ENCODE data around the gene KCNJ11.

KCNJ11 gene

GRCh38 chr11:17350455-17351171, 37.8 kb downstream of the KCNJ11 start:
- H3K36me3 ChIP-seq (ENCODE audit: control insufficient read depth, low read depth, low read length) = no peaks in the 10 kb centered on the region
- no peak overlapping the region for H3K9ac ChIP-seq (ENCODE audit: low read length)
- H3K9me3 ChIP-seq (ENCODE audit: control insufficient read depth, low read depth, low read length) = no peaks in the 10 kb centered on the region
- no peak overlapping the region for H3K4me3 ChIP-seq (ENCODE audit: low read length)
- H3K27ac ChIP-seq (ENCODE audit: low read length) = no peak overlapping the region
- H3K4me1 ChIP-seq (ENCODE audit: control insufficient read depth, low read depth, low read length) = peaks cover 10% of the 10 kb centered on the region
- H3K27me3 ChIP-seq (ENCODE audit: control insufficient read depth, insufficient read depth, low read length) = peaks cover 56% of the 10 kb centered on the region

GRCh38 chr11:17347676-17348075, 40.8 kb downstream of the KCNJ11 start:
- no peaks in the 10 kb centered on the region for H3K9me3 ChIP-seq (ENCODE audit: control insufficient read depth, low read depth, low read length)
- no peak overlapping the region for H3K9ac ChIP-seq (ENCODE audit: low read length)
- peaks cover 38% of the 10 kb centered on the region for H3K27me3 ChIP-seq (ENCODE audit: control insufficient read depth, insufficient read depth, low read length)
- no peaks in the 10 kb centered on the region for H3K36me3 ChIP-seq (ENCODE audit: control insufficient read depth, low read depth, low read length)
- no peak overlapping the region for H3K4me3 ChIP-seq (ENCODE audit: low read length)
- no peaks in the 10 kb centered on the region for H3K4me1 ChIP-seq (ENCODE audit: control insufficient read depth, low read depth, low read length)
- H3K27ac ChIP-seq (ENCODE audit: low read length) = no peak overlapping the region

- Histone ChIP-seq H3K27ac (ENCODE audit: low read length) (no peak overlapping the region), H3K4me3 (ENCODE audit: low read length) (no peak overlapping the region), H3K9me3 (ENCODE audit: control insufficient read depth, low read depth, low read length) (no peaks in the 10 kb centered on the region), H3K27me3 (ENCODE audit: control insufficient read depth, insufficient read depth, low read length) (peaks cover under 1% of the 10 kb centered on the region), H3K36me3 (ENCODE audit: control insufficient read depth, low read depth, low read length) (no peaks in the 10 kb centered on the region), H3K4me1 (ENCODE audit: control insufficient read depth, low read depth, low read length) (no peaks in the 10 kb centered on the region), H3K9ac (ENCODE audit: low read length) (no peak overlapping the region)
Observed at GRCh38 chr11:17343907-17344306, 44.6 kb downstream of the KCNJ11 start.

- no peak overlapping the region for H3K4me3 ChIP-seq (ENCODE audit: low read length)
- H3K9me3 ChIP-seq (ENCODE audit: control insufficient read depth, low read depth, low read length) = no peaks in the 10 kb centered on the region
- no peaks in the 10 kb centered on the region for H3K4me1 ChIP-seq (ENCODE audit: control insufficient read depth, low read depth, low read length)
- H3K9ac ChIP-seq (ENCODE audit: low read length) = no peak overlapping the region
- H3K27me3 ChIP-seq (ENCODE audit: control insufficient read depth, insufficient read depth, low read length) = no peaks in the 10 kb centered on the region
- no peak overlapping the region for H3K27ac ChIP-seq (ENCODE audit: low read length)
- no peaks in the 10 kb centered on the region for H3K36me3 ChIP-seq (ENCODE audit: control insufficient read depth, low read depth, low read length)
Observed at GRCh38 chr11:17343257-17343656, 45.2 kb downstream of the KCNJ11 start.

Measured in iPS-18a (cell line).